ENCODE data around the gene TMEM151B.

GRCh38 chr6:44311304-44311703 lies 41.1 kb downstream of the TMEM151B start:
- TF ChIP-seq CTCF (IDR thresholded peaks at IDR 0.05) (no peak), POLR2A (IDR thresholded peaks at IDR 0.05) (no peak)

Data from upper lobe of left lung (tissue), 4 donors.